Measurements from ENCODE around the gene FCHO1.
A peak's percentile ranks its signal among the peaks of the same experiment; 100 is the strongest.
"Not testable (repeated sequence)": the region's sequence is repeated elsewhere in the genome, so short reads cannot be mapped to it uniquely, and the experiment has no call there.

Gene FCHO1

DNA sequence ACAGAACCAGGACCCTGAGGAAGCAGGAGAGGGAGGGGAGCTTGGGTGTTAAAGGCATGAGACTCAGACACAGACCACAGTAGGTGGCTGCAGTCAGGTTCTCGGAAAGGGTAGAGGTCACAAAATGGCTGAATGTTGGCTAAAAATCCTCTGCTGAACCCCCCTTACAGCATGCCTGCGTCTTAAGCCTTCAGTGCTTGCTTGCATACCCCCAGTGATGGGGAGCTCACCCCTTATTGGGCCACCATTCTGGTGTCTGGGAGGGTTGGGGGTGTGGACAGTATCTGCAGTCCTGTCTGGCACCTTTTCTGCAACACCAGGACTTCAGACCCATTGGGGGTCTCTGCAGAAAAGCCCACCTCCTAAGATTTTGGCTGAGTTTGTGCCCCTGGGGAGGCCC, 29.5 kb downstream of the FCHO1 start:
- TF ChIP-seq, protein P1, sequence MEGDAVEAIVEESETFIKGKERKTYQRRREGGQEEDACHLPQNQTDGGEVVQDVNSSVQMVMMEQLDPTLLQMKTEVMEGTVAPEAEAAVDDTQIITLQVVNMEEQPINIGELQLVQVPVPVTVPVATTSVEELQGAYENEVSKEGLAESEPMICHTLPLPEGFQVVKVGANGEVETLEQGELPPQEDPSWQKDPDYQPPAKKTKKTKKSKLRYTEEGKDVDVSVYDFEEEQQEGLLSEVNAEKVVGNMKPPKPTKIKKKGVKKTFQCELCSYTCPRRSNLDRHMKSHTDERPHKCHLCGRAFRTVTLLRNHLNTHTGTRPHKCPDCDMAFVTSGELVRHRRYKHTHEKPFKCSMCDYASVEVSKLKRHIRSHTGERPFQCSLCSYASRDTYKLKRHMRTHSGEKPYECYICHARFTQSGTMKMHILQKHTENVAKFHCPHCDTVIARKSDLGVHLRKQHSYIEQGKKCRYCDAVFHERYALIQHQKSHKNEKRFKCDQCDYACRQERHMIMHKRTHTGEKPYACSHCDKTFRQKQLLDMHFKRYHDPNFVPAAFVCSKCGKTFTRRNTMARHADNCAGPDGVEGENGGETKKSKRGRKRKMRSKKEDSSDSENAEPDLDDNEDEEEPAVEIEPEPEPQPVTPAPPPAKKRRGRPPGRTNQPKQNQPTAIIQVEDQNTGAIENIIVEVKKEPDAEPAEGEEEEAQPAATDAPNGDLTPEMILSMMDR (IDR thresholded peaks at IDR 0.05; ENCODE audit: borderline replicate concordance, control extremely low read depth, extremely low read depth, insufficient read depth, missing control alignments), result no peak
- no peak for DNase-seq (ENCODE audit: low spot score)
- in situ Hi-C loops (cut with MboI; ENCODE audit: low sequenced_read_pairs, unreplicated experiment), result no loop called here

DNA sequence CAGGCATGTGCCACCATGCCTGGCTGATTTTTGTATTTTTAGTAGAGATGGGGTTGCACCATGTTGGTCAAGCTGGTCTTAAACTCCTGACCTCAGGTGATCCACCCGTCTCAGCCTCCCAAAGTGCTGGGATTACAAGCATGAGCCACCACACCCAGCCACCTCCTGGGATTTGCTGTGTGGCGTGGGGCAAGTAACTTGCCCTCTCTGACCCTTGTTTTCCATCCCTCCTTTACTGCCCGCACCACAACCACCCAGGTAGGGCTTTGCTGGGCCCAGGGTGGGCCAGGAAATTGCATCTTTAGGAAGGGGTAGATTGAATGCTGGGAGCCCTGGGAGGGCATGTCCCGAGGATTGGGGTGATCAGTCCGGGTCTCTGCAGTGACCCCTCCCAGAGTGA, 32.4 kb downstream of the FCHO1 start:
- DNase-seq (ENCODE audit: low spot score); in situ Hi-C loops (cut with MboI; ENCODE audit: low sequenced_read_pairs, unreplicated experiment): not testable (repeated sequence)

DNA sequence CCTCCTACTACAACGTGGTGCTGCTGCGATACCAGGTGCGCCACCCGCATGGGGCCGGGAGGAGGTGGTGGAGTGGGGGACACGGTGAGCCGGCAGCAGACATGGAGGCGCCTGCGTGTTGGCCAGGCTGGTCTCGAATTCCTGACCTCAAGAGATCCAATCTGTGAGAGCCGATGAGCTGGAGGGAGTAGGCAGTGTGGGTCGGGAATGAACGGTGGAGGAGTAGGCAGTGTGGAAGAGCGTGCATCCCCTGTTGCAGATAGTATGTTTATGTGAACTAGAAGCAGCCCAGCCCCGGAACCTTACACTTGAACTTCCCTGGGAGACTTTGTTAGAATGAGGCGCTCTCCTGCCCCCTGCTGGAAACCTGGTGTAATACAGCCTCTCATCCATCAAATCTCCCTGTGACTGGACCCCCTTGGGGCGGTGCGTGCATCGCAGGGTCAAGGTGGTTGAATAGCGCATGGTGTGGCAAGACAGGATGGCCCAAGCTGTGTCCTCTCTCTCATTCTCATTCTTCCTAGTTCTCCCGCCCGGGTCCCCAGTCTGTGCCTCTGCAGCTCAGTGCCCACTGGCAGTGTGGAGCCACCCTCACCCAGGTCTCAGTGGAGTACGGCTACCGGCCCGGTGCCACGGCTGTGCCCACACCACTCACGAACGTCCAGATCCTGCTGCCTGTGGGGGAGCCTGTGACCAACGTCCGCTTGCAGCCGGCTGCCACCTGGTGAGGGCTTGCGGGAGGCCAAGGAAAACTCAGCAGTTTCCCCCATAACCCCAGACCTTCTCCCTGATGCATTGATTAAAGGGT, 33.1 kb downstream of the FCHO1 start:
- DNase-seq (ENCODE audit: low spot score), result peak; percentile 90
- in situ Hi-C loops (cut with MboI; ENCODE audit: low sequenced_read_pairs, unreplicated experiment), result no loop called here
- TF ChIP-seq, protein P1 (IDR thresholded peaks at IDR 0.05; ENCODE audit: borderline replicate concordance, control extremely low read depth, extremely low read depth, insufficient read depth, missing control alignments), result peak; percentile 74

DNA sequence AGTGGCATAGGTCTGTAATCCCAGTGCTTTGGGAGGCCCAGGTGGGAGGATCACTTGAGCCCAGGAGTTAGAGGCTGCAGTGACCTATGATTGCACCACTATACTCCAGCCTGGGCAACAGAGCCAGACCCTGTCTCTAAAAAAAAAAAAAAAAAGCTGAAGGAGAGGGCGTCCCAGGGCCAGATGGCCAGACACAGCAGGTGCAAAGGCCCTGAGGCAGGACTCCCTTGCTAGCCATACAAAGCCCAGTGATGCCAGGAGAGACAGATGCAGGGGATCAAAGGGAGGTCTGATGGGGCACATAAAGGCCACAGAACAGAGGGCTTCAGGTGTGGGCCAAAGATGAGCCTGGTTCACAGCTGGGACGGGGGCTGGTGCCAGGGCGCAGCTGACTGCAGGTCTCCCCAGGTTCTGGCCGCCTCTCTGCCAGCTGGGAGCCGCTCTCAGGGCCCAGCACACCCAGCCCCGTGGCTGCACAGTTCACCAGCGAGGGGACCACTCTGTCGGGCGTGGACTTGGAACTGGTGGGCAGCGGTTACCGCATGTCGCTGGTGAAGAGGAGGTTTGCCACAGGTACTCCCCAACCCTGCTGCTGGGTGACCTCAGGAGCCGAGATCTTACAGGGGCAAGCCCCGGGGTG, 36.1 kb downstream of the FCHO1 start:
- TF ChIP-seq, protein P1 (IDR thresholded peaks at IDR 0.05; ENCODE audit: borderline replicate concordance, control extremely low read depth, extremely low read depth, insufficient read depth, missing control alignments), result no peak
- no peak for DNase-seq (ENCODE audit: low spot score)
- in situ Hi-C loops (cut with MboI; ENCODE audit: low sequenced_read_pairs, unreplicated experiment), result no loop called here

DNA sequence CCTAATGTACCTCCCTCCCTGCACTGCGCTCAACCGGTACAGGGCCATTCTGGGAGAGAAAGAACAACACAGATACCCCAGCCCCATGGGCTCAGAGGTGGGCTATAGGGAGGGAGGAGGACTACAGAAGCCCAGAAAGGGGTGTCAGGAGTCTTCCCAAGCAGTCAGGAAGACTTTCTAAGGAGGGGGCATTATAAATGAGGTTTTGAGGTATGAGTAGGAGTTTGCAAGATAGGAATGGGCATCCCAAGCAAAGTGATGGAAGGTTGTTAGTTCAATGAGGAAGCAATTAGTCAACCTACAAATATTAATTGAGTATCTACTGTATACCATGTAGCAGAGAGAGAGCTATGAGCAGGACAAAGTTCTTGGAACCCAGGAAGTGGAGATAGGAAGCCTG, 37.4 kb downstream of the FCHO1 start:
- DNase-seq (ENCODE audit: low spot score), result no peak
- in situ Hi-C loops (cut with MboI; ENCODE audit: low sequenced_read_pairs, unreplicated experiment), result no loop called here
- TF ChIP-seq, protein P1 (IDR thresholded peaks at IDR 0.05; ENCODE audit: borderline replicate concordance, control extremely low read depth, extremely low read depth, insufficient read depth, missing control alignments), result no peak

DNA sequence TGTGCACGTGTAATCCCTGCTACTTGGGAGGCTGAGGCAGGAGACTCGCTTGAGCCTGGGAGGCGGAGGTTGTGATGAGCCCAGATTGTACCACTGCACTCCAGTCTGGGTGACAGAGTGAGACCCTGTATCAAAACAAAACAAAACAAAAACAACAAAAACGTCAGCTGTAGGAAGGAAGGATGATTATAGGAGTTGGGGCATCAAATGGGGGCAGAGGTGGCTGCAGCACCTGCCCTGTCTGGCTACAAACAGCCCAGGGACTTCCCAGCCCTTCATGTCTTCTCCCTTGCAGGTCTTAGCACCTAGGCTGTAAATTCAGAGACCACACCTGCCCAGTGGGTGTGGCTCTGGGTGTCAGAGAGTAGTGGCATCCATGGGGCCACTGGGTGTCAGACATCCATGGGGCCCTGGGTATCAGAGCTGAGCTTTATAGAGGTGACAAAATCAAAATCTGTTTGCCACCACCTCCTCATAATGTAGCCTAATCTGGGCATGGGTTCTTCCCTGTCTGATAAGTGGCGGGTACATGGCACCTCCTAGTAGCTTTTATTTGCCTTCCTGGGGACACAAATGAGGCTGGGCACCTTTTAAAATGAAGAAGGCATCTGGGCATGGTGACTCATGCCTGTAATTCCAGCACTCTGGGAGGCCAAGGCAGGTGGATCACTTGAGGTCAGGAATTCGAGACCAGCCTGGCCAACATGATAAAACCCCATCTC, 38.9 kb downstream of the FCHO1 start:
- no peak for DNase-seq (ENCODE audit: low spot score)
- TF ChIP-seq, protein P1 (IDR thresholded peaks at IDR 0.05; ENCODE audit: borderline replicate concordance, control extremely low read depth, extremely low read depth, insufficient read depth, missing control alignments), result no peak
- in situ Hi-C loops (cut with MboI; ENCODE audit: low sequenced_read_pairs, unreplicated experiment), result no loop called here

DNA sequence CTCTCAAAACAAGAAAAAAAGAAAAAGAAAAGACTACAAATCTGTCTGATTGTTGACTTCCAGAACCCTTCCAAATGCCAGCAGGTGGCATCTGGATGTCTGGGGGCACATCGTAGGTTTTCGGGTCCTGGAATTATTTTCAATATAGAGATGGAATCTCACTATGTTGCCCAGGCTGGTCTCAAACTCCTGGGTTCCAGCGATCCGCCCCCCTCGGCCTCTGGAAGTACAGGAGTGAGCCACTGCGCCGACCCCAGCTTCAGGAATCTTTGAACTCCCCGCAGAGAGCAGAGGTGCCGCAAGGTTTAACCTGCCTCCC, 43.1 kb downstream of the FCHO1 start:
- in situ Hi-C loops (cut with MboI; ENCODE audit: low sequenced_read_pairs, unreplicated experiment), result no loop called here
- TF ChIP-seq, protein P1 (IDR thresholded peaks at IDR 0.05; ENCODE audit: borderline replicate concordance, control extremely low read depth, extremely low read depth, insufficient read depth, missing control alignments), result no peak
- no peak for DNase-seq (ENCODE audit: low spot score)

Data from GM13976 (cell line).